Measurements from ENCODE around the gene KCTD20.

GRCh38 chr6:36463676-36464075 is 20.9 kb downstream of the KCTD20 start:
- TF ChIP-seq POLR2A (IDR thresholded peaks at IDR 0.05; ENCODE audit: low read depth, low read length) (no peak), TAF1 (IDR thresholded peaks at IDR 0.05; ENCODE audit: low read depth, low read length) (no peak)
